H1 (cell line): Measurements from ENCODE around the gene CDCA5. TPM values are rescaled to one million over a fixed set of nuclear protein-coding genes. Genes with fewer than 3 reads are reported as not detected.

Experiments used
- CHD7 ChIP-seq: fragments of 300-600 bp; sonication (generic); IDR thresholded peaks from 2 replicates; pipeline ENCODE4 v1.7.1; 2012; ENCODE audit warnings: low read length, moderate library complexity, mild to moderate bottlenecking, inconsistent platforms; ENCODE audit not compliant: insufficient replicate concordance
- EGR1 ChIP-seq: IDR thresholded peaks from 2 replicates; pipeline ENCODE4 v1.6.1; 2011; ENCODE audit warnings: low read depth, low read length, borderline replicate concordance
- FOSL1 ChIP-seq: IDR thresholded peaks from 2 replicates; pipeline ENCODE4 v1.6.1; 2011; ENCODE audit warnings: mild to moderate bottlenecking, low read depth, low read length, moderate library complexity; ENCODE audit not compliant: insufficient read depth
- GABPA ChIP-seq: IDR thresholded peaks from 2 replicates; pipeline ENCODE4 v1.6.1; 2011; ENCODE audit warnings: mild to moderate bottlenecking, low read length, moderate library complexity, borderline replicate concordance; ENCODE audit not compliant: insufficient read depth
- KDM4A ChIP-seq: IDR thresholded peaks from one replicate; pipeline ENCODE4 v1.7.1; 2012; ENCODE audit warnings: low read depth, mild to moderate bottlenecking, moderate library complexity, low read length, inconsistent platforms; ENCODE audit not compliant: severe bottlenecking
- KDM5A ChIP-seq: fragments of 200-600 bp; IDR thresholded peaks from 2 replicates; pipeline ENCODE4 v1.7.1; 2012; ENCODE audit warnings: mild to moderate bottlenecking, low read length, inconsistent platforms, mixed read lengths
- SAP30 ChIP-seq: fragments of 300-600 bp; sonication (generic); IDR thresholded peaks from 2 replicates; pipeline ENCODE4 v1.7.1; 2012; ENCODE audit warnings: low read length, moderate library complexity, mild to moderate bottlenecking, inconsistent platforms; ENCODE audit not compliant: insufficient read depth, insufficient replicate concordance
- SRF ChIP-seq: IDR thresholded peaks from 2 replicates; pipeline ENCODE4 v1.6.1; 2011; ENCODE audit warnings: mild to moderate bottlenecking, low read depth, low read length, moderate library complexity
- polyA plus RNA-seq, 7 experiments: library from polyadenylated mRNA; depleted of rRNA in 3 of 7; stranded (reverse) in 5 of 7; unstranded in 2 of 7; fragments of >200 nt in 5 of 7; fragments of 200-250 nt in 2 of 7; gene quantifications; 1 replicate in 5 of 7; 2 replicates in 1 of 7; 4 replicates in 1 of 7; pipeline versions ENCODE4 v1.2.1 to v1.2.3, GENCODE V29; 2011 to 2013; ENCODE audit warnings: missing spikeins in 2 of 7, mixed read lengths in 2 of 7
- total RNA-seq: library from RNA; stranded (reverse); fragmentation: NEBNext Ultra II Directional; extraction: Animal tissue kit (Norgen Biotek cat#: 25700); gene quantifications from 2 replicates; pipeline ENCODE4 v1.2.1, GENCODE V29; 2021

The CDCA5 gene
- total and polyA plus RNA-seq, 2 of the 8 experiments (the other 6 are each of a cell fraction or from before 2014, with no cell fraction given): 39.2 to 87.0 TPM

GRCh38 chr11:65042891-65043290, 40.9 kb downstream of the CDCA5 start (continued):
- TF ChIP-seq CHD7 (no peak), SRF (no peak), FOSL1 (no peak), SAP30 (no peak), KDM4A (no peak), KDM5A (no peak), EGR1 (no peak), GABPA (no peak)
- TF ChIP-seq, all 59 proteins: peak for 0
